GM21515 (cell line): ENCODE data around the gene TADA2B.

Experiments
- ATAC-seq: cut with Tn5 transposase; IDR thresholded peaks from one replicate; pipeline ENCODE4 v1.9.1; 2021; ENCODE audit not compliant: unreplicated experiment

The TADA2B gene, protein sequence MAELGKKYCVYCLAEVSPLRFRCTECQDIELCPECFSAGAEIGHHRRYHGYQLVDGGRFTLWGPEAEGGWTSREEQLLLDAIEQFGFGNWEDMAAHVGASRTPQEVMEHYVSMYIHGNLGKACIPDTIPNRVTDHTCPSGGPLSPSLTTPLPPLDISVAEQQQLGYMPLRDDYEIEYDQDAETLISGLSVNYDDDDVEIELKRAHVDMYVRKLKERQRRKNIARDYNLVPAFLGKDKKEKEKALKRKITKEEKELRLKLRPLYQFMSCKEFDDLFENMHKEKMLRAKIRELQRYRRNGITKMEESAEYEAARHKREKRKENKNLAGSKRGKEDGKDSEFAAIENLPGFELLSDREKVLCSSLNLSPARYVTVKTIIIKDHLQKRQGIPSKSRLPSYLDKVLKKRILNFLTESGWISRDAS

GRCh38 chr4:7043284-7044136, at the start of gene TADA2B:
TADA2B (plus strand) TSS chr4:7043372; CDS start chr4:7043580, 208 bp downstream.
- peak; percentile 25 for ATAC-seq

DNA sequence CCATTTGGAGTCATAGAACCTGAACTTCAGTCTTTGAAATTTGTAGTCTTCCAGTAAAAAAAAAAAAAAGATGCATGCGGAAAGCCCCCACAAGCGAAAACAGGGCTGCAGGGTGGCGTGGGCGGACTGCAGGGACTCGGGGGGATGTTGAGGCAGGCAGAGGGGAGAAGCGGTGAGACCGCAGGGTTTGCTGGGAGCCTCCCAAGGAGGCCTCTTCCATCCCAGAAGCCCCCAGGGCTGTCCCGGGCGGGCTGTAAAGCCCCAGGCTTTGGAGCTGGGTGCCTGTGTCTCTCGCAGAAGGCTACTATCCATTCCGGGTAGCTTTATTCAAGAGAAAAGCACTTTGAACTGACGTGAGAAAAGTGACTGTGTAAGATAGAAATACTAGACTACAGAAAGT, 46.7 kb upstream of the TADA2B start:
- no peak for ATAC-seq

DNA sequence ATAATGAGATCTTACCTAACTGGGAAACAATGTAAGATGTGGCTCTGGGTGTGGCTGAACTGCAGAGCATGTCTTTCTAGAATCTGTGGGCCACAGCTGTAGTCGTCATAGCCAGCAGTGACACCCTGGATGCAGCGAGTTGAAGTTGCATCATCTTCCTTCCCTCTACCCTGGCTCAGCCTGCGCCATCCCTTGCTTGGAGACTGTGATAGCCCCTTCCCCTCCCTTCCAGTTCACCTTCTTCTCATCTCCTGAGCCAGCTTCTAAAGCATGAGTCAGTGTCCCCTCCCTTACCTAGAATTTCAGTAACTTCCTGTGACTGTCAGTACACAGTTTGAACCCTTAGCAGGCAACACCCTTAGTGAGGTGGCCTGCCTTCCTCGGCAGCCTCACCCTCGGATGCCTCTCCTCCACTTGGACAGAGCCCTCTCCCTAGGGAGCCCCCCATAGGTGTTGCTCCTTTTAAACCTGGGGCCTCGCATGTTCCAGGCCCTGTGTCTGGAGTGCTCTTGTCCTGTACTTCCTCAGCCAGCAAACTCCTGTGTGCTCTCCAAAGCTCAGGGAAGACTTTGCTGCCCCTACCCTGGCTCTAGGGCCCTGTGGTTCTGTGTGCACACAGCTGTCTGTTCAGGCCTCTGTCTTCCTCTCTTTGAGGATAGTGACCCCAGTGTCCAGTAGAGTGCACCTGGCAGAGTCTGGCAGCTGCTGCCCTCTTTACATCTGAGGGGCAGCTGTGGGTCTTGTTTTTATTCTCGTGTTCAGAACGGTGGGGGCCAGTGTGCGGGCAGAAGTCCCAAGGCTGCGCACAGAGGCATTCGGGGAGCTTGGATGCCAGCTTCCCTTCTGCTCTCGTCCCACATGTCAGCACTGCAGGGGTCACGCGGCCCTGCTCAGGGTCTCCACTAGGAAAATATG, 43.7 kb upstream of the TADA2B start:
- ATAC-seq: no peak

- ATAC-seq: no peak
Measured at GRCh38 chr4:7000421-7001176, 42.6 kb upstream of the TADA2B start.

DNA sequence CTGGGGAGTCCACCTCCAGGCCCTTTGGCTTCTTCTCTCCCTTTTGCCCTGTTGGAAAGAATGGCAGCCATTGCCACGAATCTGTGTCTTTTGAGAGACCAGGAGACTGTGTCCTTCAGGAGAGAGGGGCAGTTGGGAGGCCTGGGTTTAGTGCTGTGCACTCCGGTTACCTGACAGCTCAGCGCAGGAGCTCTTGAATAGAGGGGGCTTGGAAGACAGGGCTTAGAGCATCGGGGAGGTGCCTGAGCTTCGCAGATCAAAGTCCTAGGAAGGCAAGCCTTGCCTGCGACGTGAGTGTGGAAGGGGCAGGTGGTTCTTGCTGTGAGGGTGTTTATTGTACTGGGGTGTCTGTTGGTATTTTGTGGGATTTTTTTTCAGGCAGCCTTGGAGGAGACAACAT, 41.9 kb upstream of the TADA2B start:
- no peak for ATAC-seq

DNA sequence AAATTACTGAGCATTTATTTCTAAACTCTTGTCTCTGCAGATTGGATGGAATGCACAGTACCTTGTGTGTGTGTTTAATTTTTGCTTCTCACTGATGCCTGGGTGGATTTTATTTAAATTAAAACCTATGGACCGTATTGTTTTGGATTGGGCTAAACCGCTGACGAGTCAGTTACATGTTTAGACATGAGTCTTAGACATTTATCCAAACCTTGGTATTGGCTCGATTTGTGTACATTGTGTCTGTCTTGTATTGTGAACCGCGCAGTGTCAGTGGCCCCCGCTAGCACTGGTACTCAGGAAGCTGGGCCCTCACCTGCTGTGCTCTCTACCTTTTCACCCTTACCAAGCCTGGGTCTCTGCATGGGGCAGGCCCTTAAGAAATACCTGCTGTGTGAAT, 40.8 kb upstream of the TADA2B start:
- no peak for ATAC-seq

DNA sequence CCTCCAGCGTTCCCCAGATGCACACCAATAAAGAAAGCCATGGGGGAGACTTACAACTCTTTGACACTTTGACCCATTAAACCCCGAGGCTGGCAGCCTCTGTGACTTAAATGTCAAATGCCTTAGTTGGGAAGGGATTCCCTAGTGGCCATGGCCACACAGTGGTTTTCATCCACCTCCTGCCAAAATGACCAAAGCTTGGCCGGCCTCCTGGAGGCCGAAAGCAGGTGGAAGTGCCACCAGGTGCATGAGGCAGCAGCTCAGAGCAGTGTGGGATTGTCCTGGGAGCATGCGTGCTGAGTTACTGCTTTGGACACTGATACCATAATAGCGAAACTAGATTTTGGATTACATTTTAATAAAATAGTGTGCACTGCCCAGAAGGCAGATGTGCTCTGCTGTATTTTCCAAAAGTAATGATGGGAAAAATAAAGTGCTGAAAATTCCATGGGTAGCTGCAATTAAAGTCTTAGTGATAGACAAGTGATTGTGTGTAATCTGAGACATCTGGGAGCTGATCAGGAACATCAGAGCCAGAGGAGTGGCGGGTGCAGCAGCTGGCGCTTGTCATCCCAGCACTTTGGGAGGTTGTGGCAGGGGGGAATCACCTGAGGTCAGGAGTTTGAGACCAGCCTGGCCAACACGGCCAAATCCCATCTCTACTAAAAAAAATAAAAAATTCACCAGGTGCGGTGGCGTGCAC, 39.8 kb upstream of the TADA2B start:
- ATAC-seq: no peak

- ATAC-seq: no peak
Measured at GRCh38 chr4:7003879-7004240, 39.3 kb upstream of the TADA2B start.

DNA sequence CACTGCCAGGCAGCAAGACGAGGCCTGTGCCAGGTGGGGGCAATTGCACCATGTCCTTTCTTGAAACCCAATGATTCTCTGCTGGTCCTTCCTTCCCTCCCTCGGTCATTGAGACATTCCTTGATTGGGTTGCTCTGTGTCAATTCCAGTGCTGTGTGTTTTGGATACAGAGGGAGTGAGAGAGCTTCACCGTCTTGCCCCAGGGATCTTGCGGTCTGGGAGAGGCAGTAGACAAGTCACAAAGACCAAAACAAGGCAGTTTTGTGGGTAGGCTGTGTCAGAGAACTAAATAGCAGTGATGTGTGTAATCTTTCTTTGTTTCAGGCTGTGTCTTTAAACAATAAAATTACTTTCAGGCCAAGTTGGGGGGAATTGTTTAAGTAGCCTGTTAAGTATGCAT, 38.8 kb upstream of the TADA2B start:
- ATAC-seq: no peak

DNA sequence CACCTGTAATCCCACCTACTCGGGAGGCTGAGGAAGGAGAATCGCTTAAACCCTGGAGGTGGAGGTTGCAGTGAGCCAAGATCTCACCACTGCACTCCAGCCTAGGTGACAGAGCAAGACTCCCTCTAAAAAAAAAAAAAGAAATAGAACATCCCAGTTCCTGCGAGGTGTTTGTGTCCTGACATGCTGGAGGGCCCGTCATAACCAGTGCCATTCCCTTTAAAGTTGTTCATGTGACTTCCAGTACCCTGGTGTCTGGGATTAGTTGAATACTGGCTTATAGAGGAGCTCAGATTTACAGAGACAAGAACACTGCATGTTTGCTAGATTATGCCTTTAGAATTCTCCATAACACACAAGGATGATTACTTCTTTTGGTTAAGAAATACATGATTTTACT, 37.6 kb upstream of the TADA2B start:
- no peak for ATAC-seq

DNA sequence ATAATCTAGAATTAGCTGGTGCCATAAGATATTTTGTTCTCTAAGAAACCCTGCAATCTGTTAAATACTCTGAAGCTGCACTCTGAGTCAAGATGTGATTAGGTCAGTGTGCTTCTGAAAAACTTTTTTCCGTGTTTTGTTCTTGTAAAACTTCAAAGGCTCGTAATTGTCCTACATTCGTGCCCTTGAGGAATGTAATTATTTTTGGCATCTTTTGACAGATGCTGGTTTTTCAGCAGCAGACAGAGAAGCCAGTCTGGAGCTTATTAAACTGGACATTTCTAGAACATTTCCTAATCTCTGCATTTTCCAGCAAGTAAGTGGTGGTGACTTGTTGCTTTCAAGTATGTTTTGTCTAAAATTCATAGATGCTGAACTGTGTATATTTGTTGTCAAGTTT, 36.8 kb upstream of the TADA2B start:
- no peak for ATAC-seq

- no peak for ATAC-seq
Measured at GRCh38 chr4:7007142-7007907, 35.8 kb upstream of the TADA2B start.

GRCh38 chr4:7007944-7008343, 35.2 kb upstream of the TADA2B start:
- ATAC-seq: no peak

GRCh38 chr4:7009564-7009963, 33.6 kb upstream of the TADA2B start:
- no peak for ATAC-seq

DNA sequence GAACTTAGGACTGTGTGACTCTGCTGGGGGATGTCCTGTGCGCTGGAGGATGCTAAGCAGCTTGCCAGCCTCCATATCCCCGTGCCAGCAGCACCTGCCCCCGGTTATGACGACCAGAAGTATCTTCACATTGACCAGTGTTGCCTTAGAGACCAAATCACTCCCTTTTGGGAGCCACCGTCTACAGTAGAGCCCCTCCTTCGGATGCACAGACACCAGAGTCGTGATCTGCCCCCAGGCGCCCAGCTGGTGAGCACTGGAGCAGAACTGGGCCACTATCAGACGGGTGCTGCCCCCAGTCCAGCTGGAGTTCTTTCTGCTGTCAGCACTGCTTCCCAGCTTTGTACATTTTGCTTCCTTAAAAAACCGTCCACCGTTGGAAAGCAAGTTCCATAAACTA, 30.0 kb upstream of the TADA2B start:
- ATAC-seq: no peak

GRCh38 chr4:7014815-7015214, 28.4 kb upstream of the TADA2B start:
- no peak for ATAC-seq

- no peak for ATAC-seq
Measured at GRCh38 chr4:7015383-7016035, 27.7 kb upstream of the TADA2B start.

DNA sequence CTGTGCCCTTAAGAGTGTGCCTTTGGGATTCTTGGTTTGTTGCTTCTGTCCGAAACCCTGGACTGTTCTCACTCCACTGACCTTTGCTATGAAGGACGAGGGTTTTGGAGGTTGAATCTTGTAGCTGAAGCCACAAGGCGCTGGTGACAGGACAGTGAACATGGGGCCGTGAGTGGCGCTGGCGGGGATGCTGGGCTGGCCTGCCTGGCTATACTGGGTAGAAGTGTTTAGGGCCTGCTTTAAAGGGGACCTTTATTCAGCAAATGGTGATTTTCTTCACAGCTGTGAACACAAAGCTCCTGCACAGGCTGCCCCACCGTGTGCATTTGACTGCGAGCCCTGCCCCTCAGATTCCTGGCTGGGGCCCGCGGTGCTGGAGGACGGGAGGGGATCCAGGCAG, 27.1 kb upstream of the TADA2B start:
- ATAC-seq: no peak

DNA sequence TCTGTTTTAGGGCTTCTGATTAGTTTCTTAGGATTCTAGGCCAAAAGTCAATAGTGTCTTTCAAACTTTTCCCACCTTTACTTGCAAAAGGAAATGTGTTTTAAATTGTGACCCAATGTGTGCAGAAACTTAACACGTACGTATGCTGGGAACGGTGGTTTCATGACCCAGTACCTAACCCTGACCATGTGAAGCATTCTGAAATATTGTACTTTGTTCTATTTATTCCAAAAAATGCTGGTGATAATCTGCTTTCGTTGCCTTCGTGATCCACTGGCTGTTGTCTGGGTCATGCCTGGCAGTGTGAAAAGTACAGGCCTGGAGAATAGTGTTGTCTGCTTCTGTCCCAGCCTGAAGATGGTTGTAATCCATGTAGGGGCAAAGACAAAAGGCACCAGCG, 26.7 kb upstream of the TADA2B start:
- ATAC-seq: no peak
